NK-92 treated with Interleukin-12 subunit alpha and Interleukin-12 subunit beta, amount 100 ng/mL, for 24 hours (cell line): Measurements from ENCODE around the gene TCP11L2.
"Not testable (repeated sequence)": the region's sequence is repeated elsewhere in the genome, so short reads cannot be mapped to it uniquely, and the experiment has no call there.

Experiments used
- DNase-seq: peaks from one replicate; lab custom pipeline; 2025; lab: John Stamatoyannopoulos, UW

TCP11L2 gene

DNA sequence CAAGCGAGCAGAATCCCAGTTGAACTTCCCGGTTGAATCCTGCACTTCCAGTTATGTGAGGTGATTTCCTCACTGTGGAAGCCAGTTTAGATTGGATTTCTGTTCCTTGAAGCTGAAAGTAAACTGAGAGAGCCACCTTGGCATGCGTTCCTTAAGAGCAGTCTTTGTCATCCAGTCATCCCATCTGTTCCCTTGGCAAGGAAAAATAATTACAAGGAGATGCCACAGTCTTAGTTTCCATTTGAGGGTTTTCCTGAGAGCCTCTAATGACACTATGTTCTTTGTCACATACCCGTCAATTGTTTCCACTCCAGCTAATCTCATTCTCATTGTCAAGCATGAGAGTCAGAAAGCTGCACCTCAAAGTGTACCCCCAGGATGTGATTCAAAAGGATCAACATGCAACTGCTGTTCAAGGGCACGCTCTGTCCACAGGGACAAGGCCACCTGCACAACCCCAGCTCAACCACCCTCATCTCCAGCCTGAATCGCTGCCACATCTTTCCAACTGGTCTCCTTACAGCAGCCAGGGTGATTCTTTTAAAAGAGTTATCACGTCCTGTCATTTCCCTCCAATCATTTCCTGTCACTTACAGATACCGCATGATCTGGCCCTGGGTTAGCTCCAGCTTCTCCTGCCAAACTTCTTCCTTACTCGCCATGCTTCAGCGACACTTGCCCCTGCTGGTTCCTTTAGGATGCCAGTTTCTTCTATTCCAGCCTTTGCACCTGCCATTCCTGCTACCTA lies 18.0 kb upstream of the TCP11L2 start:
- no peak for DNase-seq

DNA sequence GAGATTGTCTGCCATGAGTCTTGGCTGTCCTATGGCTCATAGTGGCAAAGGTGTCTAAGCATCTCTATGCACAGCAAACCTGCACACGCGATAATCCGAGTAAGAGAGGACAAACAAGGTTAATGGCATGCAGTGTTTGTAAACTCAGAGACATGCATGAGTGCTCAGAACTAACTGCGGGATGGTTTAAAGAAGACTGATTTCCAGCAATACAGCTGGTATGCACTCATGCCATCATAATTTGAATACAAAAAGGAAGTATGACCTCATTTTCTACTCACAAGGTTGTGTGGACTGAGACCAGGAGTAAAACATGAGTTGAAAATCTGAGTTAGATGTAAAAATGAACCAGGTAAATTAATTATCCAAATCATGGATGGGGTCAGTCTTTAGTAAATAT lies 16.6 kb upstream of the TCP11L2 start:
- DNase-seq, result no peak

DNA sequence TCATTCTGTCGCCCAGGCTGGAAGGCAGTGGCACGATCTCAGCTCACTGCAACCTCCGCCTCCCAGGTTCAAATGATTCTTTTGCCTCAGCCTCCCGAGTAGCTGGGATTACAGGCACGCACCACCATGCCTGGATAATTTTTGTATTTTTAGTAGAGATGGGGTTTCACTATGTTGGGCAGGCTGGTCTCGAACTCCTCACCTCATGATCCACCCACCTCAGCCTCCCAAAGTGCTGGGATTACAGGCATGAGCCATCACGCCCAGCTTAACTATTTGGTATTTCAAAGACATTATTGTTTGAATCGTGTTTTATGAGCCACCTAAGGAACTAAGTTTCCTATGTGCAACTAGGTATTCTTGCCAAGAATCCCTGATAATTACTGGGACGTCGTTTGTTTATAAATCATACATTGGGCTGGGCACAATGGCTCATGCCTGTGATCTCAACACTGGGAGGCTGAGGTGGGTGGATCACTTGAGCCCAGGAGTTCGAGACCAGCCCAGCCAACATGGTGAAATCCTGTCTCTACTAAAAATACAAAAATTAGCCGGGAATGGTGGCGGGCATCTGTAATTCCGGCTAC lies 15.9 kb upstream of the TCP11L2 start:
- not testable (repeated sequence) for DNase-seq

DNA sequence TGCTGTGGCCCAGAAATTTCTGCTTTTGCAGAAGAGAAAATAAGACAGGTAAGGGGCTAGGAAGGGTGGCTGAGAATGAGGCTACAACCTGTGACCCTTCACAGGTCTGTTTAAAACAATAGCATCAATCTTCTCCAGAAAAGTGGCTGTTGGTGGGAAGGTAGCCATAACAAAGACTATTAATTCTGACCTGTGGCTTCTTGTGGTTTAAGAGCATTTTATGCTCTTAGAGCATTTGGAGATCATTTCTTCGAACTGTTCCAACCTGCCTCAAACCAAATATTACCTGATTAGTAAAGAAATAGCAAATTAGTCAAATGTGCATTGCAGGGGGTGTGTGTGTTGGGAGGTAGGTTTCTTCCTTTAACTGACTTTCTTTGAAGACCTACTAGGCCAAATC lies 15.2 kb upstream of the TCP11L2 start:
- no peak for DNase-seq

DNA sequence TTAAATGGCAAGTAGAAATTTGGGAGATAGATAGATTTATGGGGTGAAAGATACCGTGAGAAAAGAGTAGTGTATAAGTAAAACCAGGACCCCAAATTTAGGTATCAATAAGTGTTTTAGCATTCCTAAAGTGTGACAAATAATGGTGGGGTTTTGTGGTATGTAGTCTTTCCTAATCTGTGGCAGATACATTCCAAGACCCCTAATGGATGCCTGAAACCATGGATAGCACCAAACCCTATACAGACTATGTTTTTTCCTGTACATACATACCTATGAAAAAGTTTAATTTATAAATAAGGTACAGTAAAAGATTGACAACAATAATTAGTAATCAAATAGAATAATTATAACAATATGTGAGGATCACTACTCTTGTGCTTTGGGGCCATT lies 14.4 kb upstream of the TCP11L2 start:
- DNase-seq, result no peak

DNA sequence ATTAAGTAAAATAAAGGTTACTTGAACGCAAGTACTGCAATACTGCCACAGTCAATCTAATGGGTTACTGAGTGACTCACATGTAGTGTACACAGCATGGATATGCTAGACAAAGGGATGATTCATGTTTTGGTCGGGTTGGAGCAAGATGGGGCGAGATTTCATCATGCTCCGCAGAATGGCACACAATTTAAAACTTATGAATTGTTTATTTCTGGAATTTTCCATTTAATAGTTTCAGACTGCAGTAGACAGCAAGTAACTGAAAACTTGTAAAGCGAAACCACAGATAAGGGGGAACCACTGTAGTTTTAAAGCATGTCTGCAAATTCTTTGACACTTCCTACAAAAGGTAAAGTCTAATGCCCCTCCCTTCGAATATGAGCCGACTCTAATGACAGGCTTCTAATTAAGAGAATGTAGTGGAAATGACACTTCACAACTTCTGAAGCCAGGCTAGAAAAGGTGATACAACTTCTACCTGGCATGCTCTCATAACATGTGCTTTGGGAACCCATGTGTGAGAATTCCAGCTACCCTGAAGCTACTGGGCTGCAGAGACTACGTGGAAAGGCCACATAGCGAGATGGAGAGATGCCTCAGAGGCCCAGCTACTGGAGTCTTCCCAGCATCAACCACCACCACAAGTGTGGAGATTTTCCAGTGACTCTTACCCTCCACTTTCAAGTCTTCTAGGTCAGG lies 13.9 kb upstream of the TCP11L2 start:
- peak; percentile 8 for DNase-seq

DNA sequence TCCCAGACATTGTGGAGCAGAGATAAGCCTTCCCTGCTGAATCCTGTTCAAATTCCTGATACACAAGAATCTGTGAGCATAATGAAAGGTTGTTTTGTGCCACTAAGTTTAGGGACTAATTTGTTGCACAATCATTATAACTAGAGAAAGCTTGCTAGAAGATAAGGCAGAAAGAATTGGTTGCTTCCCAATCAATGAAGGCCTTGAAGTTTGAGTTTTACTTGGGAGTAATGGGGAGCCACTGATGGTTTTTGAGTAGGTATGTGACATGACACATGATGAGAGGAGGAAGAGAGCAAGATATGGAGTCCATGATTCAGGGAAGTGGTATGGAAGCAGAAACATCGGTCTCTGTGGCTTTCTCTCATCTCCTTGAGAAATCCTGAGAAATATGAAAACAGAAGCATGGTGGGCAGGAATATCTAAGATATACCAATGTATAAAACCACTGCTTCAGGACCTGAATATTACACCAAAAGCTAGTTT lies 13.3 kb upstream of the TCP11L2 start:
- no peak for DNase-seq

DNA sequence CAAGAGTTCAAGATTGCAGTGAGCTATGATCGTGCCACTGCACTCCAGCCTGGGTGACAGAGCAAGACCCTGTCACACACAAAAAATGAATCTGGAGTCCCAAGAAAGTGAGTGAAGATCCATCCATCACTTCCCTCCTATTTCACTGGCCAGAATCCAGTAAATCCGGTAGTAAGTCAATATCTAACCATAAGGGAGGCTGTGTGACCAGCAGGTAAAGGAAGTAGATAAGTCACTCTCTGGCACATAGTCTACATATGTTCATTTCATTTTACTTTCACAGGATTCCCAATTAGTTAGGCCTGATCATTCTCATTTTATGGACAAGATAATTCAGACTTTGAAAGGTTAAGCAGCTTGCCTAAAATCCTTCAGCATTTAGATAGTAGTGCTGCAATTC lies 11.9 kb upstream of the TCP11L2 start:
- no peak for DNase-seq

DNA sequence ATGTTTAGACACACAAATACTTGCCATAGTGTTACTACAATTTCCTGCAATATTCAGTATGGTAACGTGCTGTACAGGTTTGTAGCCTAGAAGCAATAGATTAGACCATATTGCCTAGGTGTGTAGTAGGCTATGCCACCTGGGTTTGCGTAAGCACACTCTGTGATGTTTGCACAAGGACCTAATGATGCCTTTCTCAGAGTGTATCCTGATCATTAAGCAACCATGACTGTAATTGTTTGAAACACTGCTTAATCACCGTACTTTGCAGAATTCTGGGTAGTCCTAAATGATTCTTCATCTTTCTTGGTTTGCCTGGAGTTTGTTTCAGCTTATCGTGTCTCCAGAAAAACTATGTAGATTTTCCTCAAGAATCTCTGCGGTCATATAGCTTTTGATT lies 11.2 kb upstream of the TCP11L2 start:
- DNase-seq, result no peak

DNA sequence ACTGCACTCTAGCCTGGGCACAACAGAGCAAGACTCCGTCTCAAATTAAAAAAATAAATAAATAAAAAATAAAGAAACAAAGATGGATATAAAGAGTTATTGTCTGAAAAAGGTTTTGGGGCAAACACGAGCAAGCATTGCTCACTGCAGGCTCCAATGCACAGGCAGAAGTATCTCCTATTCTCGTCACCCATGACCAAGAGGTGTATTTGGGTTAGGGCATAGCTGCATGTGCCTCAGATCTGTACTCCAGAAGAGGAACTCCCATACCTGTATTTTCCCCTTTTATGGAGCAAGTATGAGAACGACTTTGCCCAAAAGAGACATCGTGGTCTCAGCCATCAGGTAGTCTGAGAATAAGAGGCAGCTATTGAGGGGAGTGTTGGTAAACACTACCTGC lies 10.2 kb upstream of the TCP11L2 start:
- no peak for DNase-seq

DNA sequence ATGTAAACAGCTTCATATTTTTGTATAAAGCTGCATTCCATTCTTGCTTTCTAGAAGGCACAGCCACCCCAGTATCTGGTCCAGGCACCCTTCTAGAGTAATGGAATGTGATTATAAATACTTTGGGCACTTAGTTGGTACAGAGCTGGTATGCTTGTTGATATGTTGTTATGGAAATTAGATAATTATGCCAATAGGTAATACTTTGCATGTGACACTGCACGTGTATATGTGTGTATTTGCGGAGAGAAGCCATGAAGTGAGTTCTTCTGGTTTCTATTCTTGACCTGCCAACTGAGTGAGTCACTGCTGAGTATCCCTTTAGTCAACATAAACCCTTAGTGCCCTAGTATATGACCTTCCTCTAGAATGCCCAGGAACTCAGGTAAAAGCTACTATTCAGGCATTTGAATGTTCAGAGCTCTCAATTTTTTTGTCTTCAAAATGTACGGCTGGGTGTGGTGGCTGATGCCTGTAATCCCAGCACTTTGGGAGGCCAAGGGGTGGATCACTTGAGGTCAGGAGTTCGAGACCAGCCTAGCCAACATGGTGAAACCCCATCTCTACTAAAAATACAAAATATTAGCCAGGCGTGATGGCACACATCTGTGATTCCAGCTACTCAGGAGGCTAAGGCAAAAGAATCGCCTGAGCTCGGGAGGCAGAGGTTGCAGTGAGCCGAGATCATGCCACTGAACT lies 6.2 kb upstream of the TCP11L2 start:
- DNase-seq, result no peak

DNA sequence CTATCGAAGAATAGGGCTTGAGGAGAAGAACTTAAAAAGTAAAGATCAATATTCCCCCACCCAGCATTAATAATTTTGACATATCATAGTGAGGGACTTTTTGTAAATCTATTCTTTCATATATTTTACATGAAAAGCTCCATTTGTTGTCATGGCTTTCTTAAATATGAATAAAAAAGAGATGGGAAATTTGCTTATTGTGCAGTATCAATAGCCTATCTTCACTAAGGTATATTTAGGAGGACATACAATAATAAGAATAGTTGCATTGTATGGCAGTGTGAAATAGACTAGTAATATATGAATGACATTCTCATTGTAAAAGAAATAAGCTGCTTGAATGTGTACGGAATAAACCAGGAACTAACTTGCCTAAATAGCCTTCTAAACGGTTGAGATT lies 5.5 kb upstream of the TCP11L2 start:
- no peak for DNase-seq

DNA sequence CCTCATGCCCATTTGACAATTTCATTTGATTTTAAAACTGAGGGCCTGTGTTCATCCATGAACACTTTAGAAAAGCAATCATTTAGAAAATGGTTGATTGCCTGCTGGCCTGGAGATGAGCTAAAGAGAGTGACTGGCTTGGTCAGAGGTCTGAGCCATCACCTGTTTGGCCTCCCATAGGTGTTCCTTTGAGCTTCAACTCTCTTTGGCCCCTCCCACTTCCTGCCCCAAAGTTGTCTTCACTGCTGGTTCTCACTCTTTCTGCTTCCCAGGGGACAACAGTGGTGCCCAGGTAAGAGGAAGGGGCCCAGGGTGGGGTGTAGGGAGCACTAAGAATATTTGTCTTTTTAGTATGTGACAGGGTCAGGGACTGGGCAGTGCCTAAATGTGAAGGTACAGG lies 4.9 kb upstream of the TCP11L2 start:
- no peak for DNase-seq

DNA sequence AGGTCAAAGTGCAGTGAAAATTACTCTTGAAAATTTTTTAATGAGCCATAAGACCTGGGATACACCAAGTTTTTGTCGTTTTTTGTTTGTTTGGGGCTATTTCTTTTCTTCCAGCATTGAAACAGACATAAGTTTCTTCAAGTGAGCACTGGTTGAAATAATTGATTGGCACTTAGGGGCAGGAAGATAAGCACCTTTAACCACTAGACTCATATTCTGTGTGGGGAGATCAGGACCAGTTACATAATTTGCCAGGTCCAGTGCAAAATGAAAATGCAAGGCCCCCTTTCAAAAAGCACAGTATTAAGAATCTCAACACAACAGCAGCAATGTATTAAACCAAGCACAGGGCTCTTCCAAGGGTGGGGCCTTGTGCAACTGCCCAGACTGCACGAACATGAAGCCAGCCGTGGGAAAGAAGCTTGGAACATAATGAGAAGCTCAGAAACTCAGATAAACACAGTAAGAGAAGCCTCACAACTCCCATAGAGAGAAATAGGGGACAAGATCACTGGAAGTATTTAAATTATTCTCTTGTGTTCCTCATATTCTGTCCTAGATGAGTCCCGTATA lies 3.2 kb upstream of the TCP11L2 start:
- no peak for DNase-seq

DNA sequence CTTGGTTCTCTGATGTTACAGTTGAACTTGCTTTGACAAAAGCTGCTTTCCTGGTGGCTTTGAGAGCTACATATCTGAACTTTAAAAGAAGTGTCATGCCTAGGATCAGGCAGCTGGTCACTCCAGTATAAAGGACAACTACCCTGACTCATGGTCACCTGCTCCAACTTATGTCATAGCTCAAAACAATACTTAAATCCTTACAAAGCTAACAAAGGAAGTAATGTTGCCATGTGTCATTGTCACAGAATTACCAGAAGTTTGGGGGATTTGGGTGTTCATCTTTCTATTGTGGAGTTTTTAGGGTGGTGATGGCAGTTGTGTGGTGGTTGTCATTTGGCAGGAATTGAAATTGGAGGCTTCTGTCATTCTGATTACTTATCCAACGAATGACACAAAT lies 1.8 kb upstream of the TCP11L2 start:
- no peak for DNase-seq

DNA sequence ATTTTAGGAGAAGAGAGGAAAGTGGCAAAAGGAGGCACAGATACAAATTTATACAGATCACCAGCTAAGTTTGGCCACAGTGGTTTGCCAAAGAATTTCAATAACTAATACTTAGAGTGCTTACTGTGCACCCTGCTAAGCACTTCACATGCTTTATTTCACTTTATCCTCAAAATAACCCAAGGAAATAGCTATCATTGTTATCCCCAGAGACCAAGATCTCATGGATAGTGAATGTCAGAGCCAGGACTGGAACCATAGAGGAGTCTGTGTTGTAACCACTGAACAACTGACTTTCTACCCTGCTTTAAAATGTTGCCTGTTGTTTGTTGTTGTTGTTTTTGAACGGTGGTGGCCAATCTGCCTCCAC lies 1.3 kb upstream of the TCP11L2 start:
- DNase-seq, result no peak

DNA sequence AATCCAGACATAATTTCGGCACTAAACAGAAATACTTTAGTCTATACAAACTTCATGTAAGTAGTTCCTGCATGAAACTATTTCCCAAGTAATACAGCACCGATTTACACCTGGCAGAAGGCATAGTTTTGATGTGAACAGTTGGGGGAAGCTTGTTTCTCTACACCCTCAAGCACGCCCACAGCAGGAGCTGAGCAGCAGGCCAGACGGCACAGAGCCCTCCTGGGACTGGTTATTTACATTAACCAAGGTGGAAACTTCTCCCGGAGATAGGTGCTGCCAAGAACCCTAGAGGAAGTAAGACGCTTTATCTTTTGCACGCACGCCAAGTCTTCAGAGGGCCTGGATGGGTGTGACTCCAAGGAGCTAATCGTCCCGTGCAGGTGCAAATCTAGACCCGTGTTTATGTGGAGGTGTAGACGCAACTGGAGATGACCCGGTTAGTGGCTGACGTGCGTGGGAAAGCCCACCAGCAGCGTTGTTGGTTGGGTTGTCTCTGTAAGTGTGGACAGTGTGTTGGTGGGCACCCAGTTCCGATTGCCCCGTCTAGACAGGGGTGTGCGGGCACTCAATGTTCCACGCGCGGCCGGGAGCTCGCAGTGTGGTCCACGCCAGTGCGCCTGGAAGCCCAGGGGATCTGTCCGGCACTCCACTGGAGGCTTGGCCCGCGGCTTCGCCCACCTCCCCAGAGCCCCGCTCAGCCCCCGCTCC lies 767 bp upstream of the TCP11L2 start:
- no peak for DNase-seq

DNA sequence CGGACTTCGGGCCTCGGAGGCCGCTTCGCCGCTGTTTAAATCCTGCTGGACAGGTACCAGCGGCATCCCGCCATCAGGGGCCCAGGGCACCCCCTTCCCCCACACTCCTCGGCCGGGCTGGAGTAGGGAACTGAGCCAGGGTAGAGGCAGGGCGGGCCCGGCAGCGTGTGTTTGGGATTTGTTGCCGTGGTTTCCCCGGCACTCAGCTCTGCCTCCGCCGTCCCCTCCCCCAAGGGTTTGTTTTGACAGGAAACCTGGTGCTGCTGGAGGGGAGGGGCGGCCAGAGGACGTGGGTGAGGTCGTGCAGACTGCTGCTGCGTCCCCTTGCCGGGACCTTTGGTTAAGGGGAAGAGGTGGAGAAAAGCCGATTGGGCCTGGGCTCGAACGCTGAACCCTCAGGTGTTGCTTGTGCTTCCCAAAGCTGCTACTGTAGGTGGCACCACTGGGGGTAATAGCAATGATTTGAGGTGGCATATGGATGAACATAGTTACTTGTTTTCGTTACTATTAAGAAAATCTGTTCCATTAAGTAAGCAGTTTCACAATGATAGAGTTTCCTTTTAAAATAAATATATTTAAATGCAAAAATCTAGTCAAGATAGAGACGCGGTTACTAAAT lies 778 bp downstream of the TCP11L2 start:
- DNase-seq, result peak; percentile 24

DNA sequence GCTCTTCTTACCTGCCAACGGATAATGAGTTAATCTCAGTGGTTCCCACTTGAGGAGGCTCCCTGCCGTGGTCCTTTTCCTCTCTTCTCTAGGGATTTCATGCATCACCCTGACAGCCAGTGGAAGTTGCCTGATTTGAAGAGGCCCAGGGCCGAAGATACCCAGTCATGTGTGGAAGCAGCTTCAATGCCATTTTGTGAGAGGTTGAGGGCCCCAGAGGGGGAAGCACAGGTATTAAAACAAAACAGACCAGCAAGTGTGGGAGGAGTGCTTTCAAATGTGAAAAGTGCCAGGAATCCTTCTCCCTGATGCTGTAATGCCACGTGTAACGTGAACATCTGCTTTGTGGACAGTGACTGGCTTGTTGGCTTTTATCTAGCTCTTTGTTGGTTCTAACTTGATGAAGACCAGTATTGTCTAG lies 1.5 kb downstream of the TCP11L2 start:
- DNase-seq, result no peak

DNA sequence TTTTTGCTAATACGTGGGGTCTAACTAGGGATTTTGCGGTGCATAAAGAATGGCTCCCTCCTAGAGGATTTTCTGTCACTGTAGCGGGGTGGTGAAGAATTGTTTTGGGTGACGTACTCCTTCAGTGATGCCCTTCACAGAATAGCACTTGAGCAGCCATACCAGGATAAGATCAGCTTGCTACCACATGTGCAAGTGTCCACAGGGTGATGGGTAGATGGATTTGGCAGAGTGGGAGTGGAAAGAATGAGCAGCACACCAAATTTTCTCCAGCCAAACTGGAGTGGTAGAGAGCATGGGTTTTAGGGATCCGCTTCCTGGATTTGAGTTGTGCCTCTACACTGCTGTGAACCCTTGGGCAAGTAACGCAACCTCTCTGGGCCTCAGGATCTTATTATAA lies 2.3 kb downstream of the TCP11L2 start:
- no peak for DNase-seq

DNA sequence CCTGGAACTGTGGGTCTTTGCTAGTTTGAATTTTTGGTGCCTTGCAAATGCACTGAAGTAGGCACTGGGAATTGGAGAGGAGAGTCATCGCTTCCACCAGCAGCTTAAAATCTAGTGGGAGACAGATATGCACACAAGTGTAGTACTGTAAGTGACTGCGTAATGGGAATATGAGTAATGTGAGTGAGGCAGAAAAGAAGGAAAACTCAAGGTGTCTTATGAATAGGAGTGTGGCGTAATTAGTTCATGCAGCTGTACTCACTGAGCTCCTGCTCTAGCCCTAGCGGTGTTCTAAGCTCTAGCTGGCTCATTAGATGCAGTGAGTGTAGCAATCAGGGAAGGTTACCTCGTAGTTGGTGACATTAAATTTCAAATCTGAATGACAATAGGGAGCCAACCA lies 2.8 kb downstream of the TCP11L2 start:
- DNase-seq, result no peak
